Progenitor cell of endocrine pancreas (in vitro differentiated cells): Measurements from ENCODE around the gene PCDH15. TPM values are rescaled to one million over a fixed set of nuclear protein-coding genes. Genes with fewer than 3 reads are reported as not detected.

ENCODE experiments used
- DNase-seq: peaks from one replicate; pipeline ENCODE4 v3.0.0; 2021; ENCODE audit warnings: low spot score; ENCODE audit not compliant: unreplicated experiment
- H3K27ac Mint-ChIP-seq: 2 replicates; pipeline ENCODE4 v1.8.0; 2021; ENCODE audit warnings: mild to moderate bottlenecking, moderate library complexity, mixed read lengths
- H3K27me3 Mint-ChIP-seq: 2 replicates; pipeline ENCODE4 v1.8.0; 2021; ENCODE audit warnings: mixed read lengths
- H3K36me3 Mint-ChIP-seq: 2 replicates; pipeline ENCODE4 v1.8.0; 2022; ENCODE audit warnings: mixed read lengths; ENCODE audit not compliant: insufficient read depth
- H3K4me1 Mint-ChIP-seq: 2 replicates; pipeline ENCODE4 v1.8.0; 2021; ENCODE audit warnings: low read depth, mixed read lengths
- H3K4me3 Mint-ChIP-seq: 2 replicates; pipeline ENCODE4 v1.8.0; 2021; ENCODE audit warnings: low read depth, mild to moderate bottlenecking, moderate library complexity, mixed read lengths
- H3K9me3 Mint-ChIP-seq: 2 replicates; pipeline ENCODE4 v1.8.0; 2021; ENCODE audit warnings: low read depth, mixed read lengths
- total RNA-seq: library from RNA; stranded (reverse); gene quantifications from 2 replicates; pipeline ENCODE4 v1.2.1, GENCODE V29; 2021
- TF ChIP-seq, protein P1 (sequence below): fragments of 200-600 bp; sonication (generic); IDR thresholded peaks from one replicate; pipeline ENCODE4 v1.5.0; 2021; ENCODE audit warnings: antibody characterized with exemption, mild to moderate bottlenecking; ENCODE audit not compliant: unreplicated experiment

The PCDH15 gene
- total RNA-seq, 1 donor from 2014 or later: 0.14 TPM

DNA sequence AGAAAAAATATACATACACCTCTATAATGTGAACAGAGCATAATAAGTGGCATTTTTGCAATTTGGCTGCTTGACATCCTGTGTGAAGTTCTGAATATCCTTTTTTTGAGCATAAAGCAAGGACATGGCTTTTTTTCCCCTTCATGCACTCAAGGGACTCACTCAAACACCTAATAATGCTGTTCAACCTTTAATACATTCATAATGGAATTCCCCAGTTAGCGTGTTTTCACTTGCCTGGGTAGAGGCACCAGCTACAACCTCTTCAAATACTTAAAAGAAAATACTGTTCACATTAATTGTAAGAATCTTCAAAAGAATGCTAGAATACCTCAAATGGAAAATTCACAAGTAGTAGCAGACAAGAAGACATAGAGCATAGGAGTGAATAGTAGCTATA lies 316.8 kb downstream of the PCDH15 start:
- DNase-seq: no peak
- Mint-ChIP-seq H3K4me1 (peaks cover 2% of the 10 kb centered on the region), H3K27me3 (no peaks in the 10 kb centered on the region), H3K4me3 (no peak overlapping the region), H3K36me3 (no peaks in the 10 kb centered on the region), H3K9me3 (no peaks in the 10 kb centered on the region), H3K27ac (no peak overlapping the region)
- TF ChIP-seq, protein P1, sequence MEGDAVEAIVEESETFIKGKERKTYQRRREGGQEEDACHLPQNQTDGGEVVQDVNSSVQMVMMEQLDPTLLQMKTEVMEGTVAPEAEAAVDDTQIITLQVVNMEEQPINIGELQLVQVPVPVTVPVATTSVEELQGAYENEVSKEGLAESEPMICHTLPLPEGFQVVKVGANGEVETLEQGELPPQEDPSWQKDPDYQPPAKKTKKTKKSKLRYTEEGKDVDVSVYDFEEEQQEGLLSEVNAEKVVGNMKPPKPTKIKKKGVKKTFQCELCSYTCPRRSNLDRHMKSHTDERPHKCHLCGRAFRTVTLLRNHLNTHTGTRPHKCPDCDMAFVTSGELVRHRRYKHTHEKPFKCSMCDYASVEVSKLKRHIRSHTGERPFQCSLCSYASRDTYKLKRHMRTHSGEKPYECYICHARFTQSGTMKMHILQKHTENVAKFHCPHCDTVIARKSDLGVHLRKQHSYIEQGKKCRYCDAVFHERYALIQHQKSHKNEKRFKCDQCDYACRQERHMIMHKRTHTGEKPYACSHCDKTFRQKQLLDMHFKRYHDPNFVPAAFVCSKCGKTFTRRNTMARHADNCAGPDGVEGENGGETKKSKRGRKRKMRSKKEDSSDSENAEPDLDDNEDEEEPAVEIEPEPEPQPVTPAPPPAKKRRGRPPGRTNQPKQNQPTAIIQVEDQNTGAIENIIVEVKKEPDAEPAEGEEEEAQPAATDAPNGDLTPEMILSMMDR: no peak

DNA sequence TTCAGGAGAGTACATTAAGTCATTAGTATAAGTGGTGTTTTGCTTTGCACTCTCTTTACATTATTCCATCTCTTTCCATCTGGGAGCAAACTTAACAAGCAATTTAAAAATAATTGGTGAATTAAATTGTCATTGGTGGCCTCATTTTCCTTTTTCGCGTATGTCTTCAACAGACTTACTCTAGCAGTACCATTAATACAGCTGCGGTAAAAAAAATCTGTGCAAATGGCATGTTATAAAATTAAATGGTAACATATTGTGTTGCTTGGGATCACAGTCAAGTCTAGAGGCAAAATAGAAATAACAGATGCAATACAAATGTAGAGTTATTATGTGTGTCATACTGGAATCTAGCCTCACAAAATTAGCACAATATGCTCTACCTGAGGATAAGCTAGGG lies 322.4 kb downstream of the PCDH15 start:
- Mint-ChIP-seq H3K27ac (no peak overlapping the region), H3K4me3 (no peak overlapping the region), H3K27me3 (no peaks in the 10 kb centered on the region), H3K4me1 (peaks cover 2% of the 10 kb centered on the region), H3K36me3 (no peaks in the 10 kb centered on the region), H3K9me3 (no peaks in the 10 kb centered on the region)
- DNase-seq: no peak
- TF ChIP-seq, protein P1: no peak

DNA sequence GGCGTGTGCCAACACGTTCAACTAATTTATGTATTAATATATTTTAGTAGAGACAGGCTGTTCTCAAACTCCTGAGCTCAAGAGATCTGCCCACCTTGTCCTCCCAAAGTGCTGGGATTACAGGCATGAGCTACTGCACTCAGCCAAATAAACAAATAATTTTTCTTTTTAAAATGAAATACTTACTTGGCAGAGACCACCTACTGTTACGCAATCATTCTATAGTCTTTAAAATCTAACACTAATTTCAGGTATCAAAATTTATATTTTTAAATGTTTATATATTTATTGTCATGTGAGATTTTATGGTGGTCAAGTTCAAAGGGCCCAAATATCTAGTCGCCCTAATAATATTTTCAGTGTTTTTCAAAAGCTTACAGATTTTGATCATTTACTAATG lies 323.3 kb downstream of the PCDH15 start:
- H3K36me3 Mint-ChIP-seq: no peaks in the 10 kb centered on the region
- H3K27ac Mint-ChIP-seq: no peak overlapping the region
- TF ChIP-seq, protein P1: no peak
- no peaks in the 10 kb centered on the region for H3K9me3 Mint-ChIP-seq
- no peak overlapping the region for H3K4me3 Mint-ChIP-seq
- H3K4me1 Mint-ChIP-seq: peaks cover 1% of the 10 kb centered on the region
- DNase-seq: no peak
- no peaks in the 10 kb centered on the region for H3K27me3 Mint-ChIP-seq

DNA sequence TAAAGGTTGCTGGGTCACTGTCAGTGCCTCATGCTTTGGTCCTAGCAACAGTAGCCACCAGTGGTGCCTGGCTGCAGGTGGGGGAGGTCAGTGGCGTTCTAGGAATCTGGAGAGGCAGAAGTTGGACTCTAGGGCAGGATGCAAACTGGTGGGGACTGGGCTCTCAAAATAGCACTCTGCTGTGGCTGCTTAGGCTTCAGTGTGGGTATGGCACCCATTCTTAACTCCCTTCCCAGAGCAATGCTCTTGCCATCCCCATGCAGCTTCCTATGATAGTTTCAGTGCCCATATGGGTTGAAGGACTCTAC lies 330.8 kb downstream of the PCDH15 start:
- no peak overlapping the region for H3K4me3 Mint-ChIP-seq
- no peak overlapping the region for H3K27ac Mint-ChIP-seq
- DNase-seq: no peak
- no peaks in the 10 kb centered on the region for H3K36me3 Mint-ChIP-seq
- no peaks in the 10 kb centered on the region for H3K9me3 Mint-ChIP-seq
- no peaks in the 10 kb centered on the region for H3K4me1 Mint-ChIP-seq
- no peaks in the 10 kb centered on the region for H3K27me3 Mint-ChIP-seq
- TF ChIP-seq, protein P1: no peak

DNA sequence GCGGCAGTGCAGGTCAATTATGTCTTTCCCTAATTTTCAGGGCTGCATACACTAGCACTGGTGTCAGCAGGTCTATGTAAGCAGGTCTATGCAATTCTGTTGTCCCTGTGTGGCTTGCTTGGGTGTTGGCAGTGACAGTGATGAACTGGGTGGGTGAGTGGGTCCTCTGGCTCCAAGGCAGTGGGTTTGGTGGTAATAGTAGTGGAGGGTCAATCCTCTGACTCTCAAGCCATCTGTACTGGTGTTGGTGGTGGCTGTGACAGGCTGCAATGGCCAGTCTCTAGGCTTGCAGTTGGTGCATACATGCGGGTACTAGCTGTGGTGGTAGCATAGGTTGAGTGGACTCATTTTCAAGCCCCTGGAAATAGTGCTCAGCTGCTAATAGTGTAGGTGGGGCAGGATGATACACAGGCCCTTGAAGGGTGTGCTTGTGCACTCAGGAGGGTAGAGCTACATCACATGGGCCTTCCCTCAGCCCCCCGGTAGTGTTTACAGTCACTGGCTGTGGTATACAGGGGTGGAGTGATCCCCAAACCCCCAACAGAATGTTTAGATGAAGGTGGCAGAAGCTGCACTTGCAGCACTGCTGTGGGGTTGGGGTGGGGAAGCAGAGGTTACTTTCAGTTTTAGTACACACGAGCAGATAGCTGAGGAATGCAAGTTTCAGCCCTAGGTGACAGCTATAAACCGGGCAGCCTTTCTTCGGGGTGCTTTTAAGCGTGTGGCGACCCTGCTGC lies 331.3 kb downstream of the PCDH15 start:
- TF ChIP-seq, protein P1: no peak
- Mint-ChIP-seq H3K36me3 (no peaks in the 10 kb centered on the region), H3K27me3 (no peaks in the 10 kb centered on the region), H3K9me3 (no peaks in the 10 kb centered on the region), H3K4me1 (no peaks in the 10 kb centered on the region), H3K27ac (no peak overlapping the region), H3K4me3 (no peak overlapping the region)
- no peak for DNase-seq
